CD4-positive, alpha-beta T cell (primary cell): ENCODE data around the gene XPNPEP2. TPM values are rescaled to one million over a fixed set of nuclear protein-coding genes. Genes with fewer than 3 reads are reported as not detected.

Source experiments
- ATAC-seq: fragments of 200-7000 bp; cut with Tn5 transposase; one replicate; pipeline ENCODE4 v1.10.0; 2022; ENCODE audit warnings: mild to moderate bottlenecking; ENCODE audit not compliant: poor library complexity
- CTCF ChIA-PET: fragments of 350-600 bp; sonication (Branson Sonifier 250); formaldehyde crosslinking; loops from one replicate; lab custom pipeline; 2021; ENCODE audit warnings: antibody characterized with exemption, inconsistent platforms; lab: Charles Lee
- POLR2A ChIA-PET: fragments of 350-600 bp; sonication (Branson Sonifier 250); formaldehyde crosslinking; loops from one replicate; lab custom pipeline; 2021; ENCODE audit warnings: antibody characterized with exemption, inconsistent platforms; lab: Charles Lee
- DNase-seq, 14 experiments: peaks; one replicate each; pipeline ENCODE4 v3.0.0-alpha.2; 2013 to 2020; ENCODE audit warnings: mixed read lengths in 2 of 14
- H3K27ac ChIP-seq, 2 donors: one replicate each; pipeline versions ENCODE4 v1.5.1 to v1.7.0; 2013; ENCODE audit warnings: low read length in 2 of 2, low read depth in 1 of 2, mild to moderate bottlenecking in 1 of 2
- H3K27me3 ChIP-seq, 2 experiments: 1 replicate in 1 of 2; 2 replicates in 1 of 2; pipeline versions ENCODE4 v1.6.1 to v1.7.0; 2013; ENCODE audit warnings: low read length in 2 of 2, control low read depth in 1 of 2, mild to moderate bottlenecking in 1 of 2, moderate library complexity in 1 of 2; ENCODE audit not compliant: insufficient read depth in 2 of 2, control insufficient read depth in 1 of 2
- H3K36me3 ChIP-seq: one replicate; pipeline ENCODE4 v1.6.1; 2013; ENCODE audit warnings: low read length, control low read depth; ENCODE audit not compliant: insufficient read depth
- H3K4me1 ChIP-seq: one replicate; pipeline ENCODE4 v1.6.1; 2013; ENCODE audit warnings: low read length, control low read depth; ENCODE audit not compliant: insufficient read depth
- H3K4me3 ChIP-seq: one replicate; pipeline ENCODE4 v1.5.1; 2013; ENCODE audit warnings: mild to moderate bottlenecking, low read length, moderate library complexity
- H3K9me3 ChIP-seq, 2 experiments: 1 replicate in 1 of 2; 2 replicates in 1 of 2; pipeline versions ENCODE4 v1.6.1 to v1.7.0; 2013; ENCODE audit warnings: low read length in 2 of 2, mild to moderate bottlenecking in 2 of 2, control low read depth in 1 of 2, moderate library complexity in 1 of 2; ENCODE audit not compliant: control insufficient read depth in 1 of 2, insufficient read depth in 1 of 2
- H3K27ac Mint-ChIP-seq: one replicate; pipeline ENCODE4 v1.8.0; 2020; ENCODE audit warnings: mixed read lengths
- H3K27me3 Mint-ChIP-seq: one replicate; pipeline ENCODE4 v1.8.0; 2021; ENCODE audit warnings: mixed read lengths
- H3K36me3 Mint-ChIP-seq: one replicate; pipeline ENCODE4 v1.8.0; 2021; ENCODE audit warnings: low read depth, mixed read lengths
- H3K4me1 Mint-ChIP-seq: one replicate; pipeline ENCODE4 v1.8.0; 2021; ENCODE audit warnings: low read depth, mixed read lengths
- H3K4me3 Mint-ChIP-seq: one replicate; pipeline ENCODE4 v1.8.0; 2020; ENCODE audit warnings: mild to moderate bottlenecking, mixed read lengths
- H3K9me3 Mint-ChIP-seq: one replicate; pipeline ENCODE4 v1.8.0; 2020; ENCODE audit warnings: mixed read lengths
- CTCF ChIP-seq: fragments of 200-600 bp; IDR thresholded peaks from one replicate; pipeline ENCODE4 v1.8.0; 2022; ENCODE audit warnings: antibody characterized with exemption, mild to moderate bottlenecking
- intact Hi-C, 2 experiments: fragments of 100-400 bp; cut with DNase I in 1 of 2; cut with micrococcal nuclease in 1 of 2; formaldehyde crosslinking; loops; one replicate each; pipeline versions ENCODE4 v1.15.1 to v1.9.0; 2023 to 2025; cut with DNase I, micrococcal nuclease
- total RNA-seq, 174 experiments: library from RNA in 2 of 174; stranded (reverse) in 2 of 174; gene quantifications; one replicate each; pipeline ENCODE4 v1.2.3 and lab custom pipeline; 2021 to 2026

XPNPEP2 gene
- total RNA-seq, 2 experiments from 2014 or later: 0.16 to 0.17 TPM

- no peak for TF ChIP-seq CTCF
- DNase-seq: no peak
- Mint-ChIP-seq H3K36me3 (no peaks in the 10 kb centered on the region), H3K27me3 (no peaks in the 10 kb centered on the region), H3K27ac (no peak overlapping the region), H3K4me1 (peaks cover 52% of the 10 kb centered on the region), H3K4me3 (no peak overlapping the region), H3K9me3 (no peaks in the 10 kb centered on the region)
- no peak overlapping the region for H3K27ac ChIP-seq
- peaks cover 43% of the 10 kb centered on the region for H3K4me1 ChIP-seq
- H3K27me3 ChIP-seq: no peaks in the 10 kb centered on the region
- H3K9me3 ChIP-seq: no peaks in the 10 kb centered on the region
- H3K36me3 ChIP-seq: no peaks in the 10 kb centered on the region
- intact Hi-C loops: loop anchor here in 1 of 2 experiments (10.0 kb wide), 1 partner anchor 52 kb away; no protein-coding TSS in a partner anchor
- ChIA-PET CTCF (no interaction called here), POLR2A (no interaction called here)
- ATAC-seq: no peak
- no peak overlapping the region for H3K4me3 ChIP-seq
Observed at GRCh38 chrX:129732857-129733256, 5.9 kb upstream of the XPNPEP2 start.

GRCh38 chrX:129733335-129733734 is 5.4 kb upstream of the XPNPEP2 start:
- Histone ChIP-seq H3K27ac (no peak overlapping the region), H3K9me3 (no peaks in the 10 kb centered on the region), H3K27me3 (no peaks in the 10 kb centered on the region), H3K4me3 (no peak overlapping the region), H3K36me3 (no peaks in the 10 kb centered on the region), H3K4me1 (peaks cover 47% of the 10 kb centered on the region)
- no peak overlapping the region for H3K4me3 Mint-ChIP-seq
- intact Hi-C loops: loop anchor here in 1 of 2 experiments (10.0 kb wide), 1 partner anchor 51 kb away; no protein-coding TSS in a partner anchor
- DNase-seq (no peak), ATAC-seq (no peak)
- no peaks in the 10 kb centered on the region for H3K27me3 Mint-ChIP-seq
- H3K9me3 Mint-ChIP-seq: no peaks in the 10 kb centered on the region
- CTCF ChIA-PET: no interaction called here
- peaks cover 57% of the 10 kb centered on the region for H3K4me1 Mint-ChIP-seq
- no peak overlapping the region for H3K27ac Mint-ChIP-seq
- H3K36me3 Mint-ChIP-seq: no peaks in the 10 kb centered on the region
- no peak for TF ChIP-seq CTCF
- POLR2A ChIA-PET: no interaction called here

GRCh38 chrX:129736491-129736890 is 2.3 kb upstream of the XPNPEP2 start:
- peaks cover 31% of the 10 kb centered on the region for H3K4me1 Mint-ChIP-seq
- DNase-seq: peak in 2 of 14 experiments; percentile 25 to 31
- Histone ChIP-seq H3K27ac (no peak overlapping the region), H3K4me1 (peaks cover 43% of the 10 kb centered on the region), H3K36me3 (no peaks in the 10 kb centered on the region), H3K9me3 (no peaks in the 10 kb centered on the region), H3K4me3 (no peak overlapping the region), H3K27me3 (no peaks in the 10 kb centered on the region)
- no peak for TF ChIP-seq CTCF
- H3K27ac Mint-ChIP-seq: peak overlapping the region; percentile 54
- POLR2A ChIA-PET: interaction anchor here (1.2 to 1.3 kb wide), 2 partner anchors 61 to 169 kb away, joined by 3 to 4 read pairs; partner anchors contain the start of gene UTP14A
- no peaks in the 10 kb centered on the region for H3K9me3 Mint-ChIP-seq
- intact Hi-C loops: loop anchor here in 1 of 2 experiments (10.0 kb wide), 1 partner anchor 48 kb away; no protein-coding TSS in a partner anchor
- no peak overlapping the region for H3K4me3 Mint-ChIP-seq
- ATAC-seq: peak; percentile 44
- CTCF ChIA-PET: interaction anchor here (0.8 to 2.6 kb wide), 3 partner anchors 10 to 45 kb away, joined by 3 to 7 read pairs (median 3); no protein-coding TSS in a partner anchor
- no peaks in the 10 kb centered on the region for H3K27me3 Mint-ChIP-seq
- H3K36me3 Mint-ChIP-seq: no peaks in the 10 kb centered on the region
